K562 (cell line): ENCODE data around the gene ZNF213. TPM values are rescaled to one million over a fixed set of nuclear protein-coding genes. Genes with fewer than 3 reads are reported as not detected.

Experiments used
- CREM ChIP-seq: IDR thresholded peaks from 2 replicates; pipeline ENCODE4 v1.6.1; 2014; ENCODE audit warnings: antibody characterized with exemption, low read depth
- GMEB1 ChIP-seq: fragments of 250-450 bp; sonication (Bioruptor Pico); IDR thresholded peaks from 2 replicates; pipeline ENCODE4 v1.4.0; 2020; ENCODE audit warnings: mild to moderate bottlenecking
- KDM5B ChIP-seq: fragments of 200-600 bp; sonication (generic); IDR thresholded peaks from 2 replicates; pipeline ENCODE4 v1.6.1; 2012; ENCODE audit warnings: low read depth, mild to moderate bottlenecking, moderate library complexity, low read length, control low read depth, inconsistent platforms; ENCODE audit not compliant: insufficient replicate concordance
- MYC ChIP-seq, 2 experiments: fragments of 250-450 bp in 1 of 2; sonication (Bioruptor Pico) in 1 of 2; IDR thresholded peaks; 2 replicates each; pipeline versions ENCODE4 v1.5.1 to v1.6.1; 2012 to 2021; ENCODE audit warnings: low read depth in 2 of 2, borderline replicate concordance in 1 of 2, improper control_type of control experiment in 1 of 2, low read length in 1 of 2, mild to moderate bottlenecking in 1 of 2, moderate library complexity in 1 of 2
- NR2C2 ChIP-seq, 2 experiments: fragments of 200-800 bp in 1 of 2; sonication (Bioruptor generic) in 1 of 2; sonication (generic) in 1 of 2; formaldehyde crosslinking in 1 of 2; IDR thresholded peaks; 2 replicates each; pipeline versions ENCODE4 v1.6.1 to v1.8.0; 2016 to 2022; ENCODE audit warnings: mild to moderate bottlenecking in 1 of 2, missing compliant biosample characterization in 1 of 2, missing genetic modification characterization in 1 of 2, missing genetic modification reagents in 1 of 2
- POLR2B ChIP-seq: fragments of 450-650 bp; IDR thresholded peaks from 2 replicates; pipeline ENCODE4 v1.6.1; 2018; ENCODE audit warnings: low read depth; ENCODE audit not compliant: partially characterized antibody
- RBFOX2 ChIP-seq: fragments of 200-400 bp; formaldehyde crosslinking; IDR thresholded peaks from 2 replicates; pipeline ENCODE4 v1.6.1; 2017; ENCODE audit warnings: low read depth, mild to moderate bottlenecking, low read length, moderate library complexity
- RERE ChIP-seq: sonication (generic); formaldehyde crosslinking; IDR thresholded peaks from 2 replicates; pipeline ENCODE4 v1.8.0; 2023; ENCODE audit warnings: missing genetic modification reagents, mild to moderate bottlenecking, borderline replicate concordance
- SMAD3 ChIP-seq: fragments of 450-650 bp; formaldehyde crosslinking; conservative IDR thresholded peaks from 2 replicates; pipeline ENCODE4 v1.4.0; 2020; ENCODE audit warnings: mild to moderate bottlenecking
- ZNF609 ChIP-seq: sonication (generic); formaldehyde crosslinking; IDR thresholded peaks from 2 replicates; pipeline ENCODE4 v1.8.1; 2023; ENCODE audit warnings: missing genetic modification reagents, mild to moderate bottlenecking, borderline replicate concordance
- polyA plus RNA-seq, 8 experiments: library from polyadenylated mRNA; depleted of rRNA in 4 of 8; stranded (reverse) in 5 of 8; unstranded in 3 of 8; fragments of >200 nt; fragmentation: Nextera tagmentation in 2 of 8; fragmentation: Illumina TruSeq in 1 of 8; extraction: Ambion mirVana in 2 of 8; extraction: Trizol in 1 of 8; gene quantifications; 2 replicates each; pipeline versions ENCODE4 v1.2.1 to v1.2.3, GENCODE V29; 2011 to 2014; ENCODE audit warnings: inconsistent platforms in 1 of 8, missing spikeins in 1 of 8
- total RNA-seq, 7 experiments: library from RNA; depleted of rRNA in 6 of 7; stranded (reverse); fragments of >200 nt in 6 of 7; fragmentation: Illumina TruSeq in 2 of 7; extraction: Trizol in 2 of 7; gene quantifications; 2 replicates each; pipeline versions ENCODE4 v1.2.1 to v1.2.3, GENCODE V29; 2011 to 2021; ENCODE audit warnings: low replicate concordance in 1 of 7

ZNF213 gene
- total and polyA plus RNA-seq, 9 of the 15 experiments (the other 6 are each of a cell fraction or from before 2014, with no cell fraction given), result 0.49 to 10.0 (median 1.8) TPM

- no peak for TF ChIP-seq RERE
- peak; percentile 64 for TF ChIP-seq MYC (IDR thresholded peaks at IDR 0.05; ENCODE audit: low read depth, low read length)
- TF ChIP-seq MYC (CRISPR knock-in tag; IDR thresholded peaks at IDR 0.05; ENCODE audit: borderline replicate concordance, low read depth), result no peak
- TF ChIP-seq NR2C2 (CRISPR knock-in tag; IDR thresholded peaks at IDR 0.05), result 0 out of 2 replicates have a peak, but pooled peaks have one; percentile 39
- peak; percentile 49; the same call in 1 of the 2 replicates for TF ChIP-seq NR2C2 (tag; IDR thresholded peaks at IDR 0.05)
- peak; percentile 74 for TF ChIP-seq RBFOX2
- peak; percentile 82 for TF ChIP-seq POLR2B
- TF ChIP-seq KDM5B, result peak; percentile 59
- no peak for TF ChIP-seq SMAD3 (CRISPR knock-in tag)
- peak; percentile 65; the same call in 1 of the 2 replicates for TF ChIP-seq GMEB1 (CRISPR knock-in tag)
- TF ChIP-seq ZNF609, result peak; percentile 53; the same call in 1 of the 2 replicates
- TF ChIP-seq CREM, result peak; percentile 95
These were observed at the start of gene ZNF213 (continued) for GRCh38 chr16:3134338-3135125.
